ENCODE results near the gene FAT1.

The FAT1 gene

GRCh38 chr4:186543206-186543605 lies 180.4 kb downstream of the FAT1 start:
- Histone ChIP-seq H3K4me3 (ENCODE audit: low read depth in 1 of 2, low read length in 2 of 2) (no peak overlapping the region), H3K36me3 (ENCODE audit: control insufficient read depth in 1 of 2, insufficient read depth in 2 of 2, low read length in 2 of 2) (no peaks in the 10 kb centered on the region), H3K9me3 (ENCODE audit: control insufficient read depth in 1 of 2, low read length in 2 of 2) (peaks cover 0 to 9% of the 10 kb centered on the region in 2 donors), H3K27me3 (ENCODE audit: control insufficient read depth in 1 of 2, insufficient read depth in 2 of 2, low read length in 2 of 2) (no peaks in the 10 kb centered on the region), H3K4me1 (ENCODE audit: control insufficient read depth in 1 of 2, insufficient read depth in 2 of 2, low read length in 2 of 2) (peaks cover 3 to 11% of the 10 kb centered on the region in 2 donors), H3K27ac (ENCODE audit: low read depth, low read length) (no peak overlapping the region), H3K9ac (ENCODE audit: low read depth in 1 of 2, low read length in 2 of 2) (no peak overlapping the region)

DNA sequence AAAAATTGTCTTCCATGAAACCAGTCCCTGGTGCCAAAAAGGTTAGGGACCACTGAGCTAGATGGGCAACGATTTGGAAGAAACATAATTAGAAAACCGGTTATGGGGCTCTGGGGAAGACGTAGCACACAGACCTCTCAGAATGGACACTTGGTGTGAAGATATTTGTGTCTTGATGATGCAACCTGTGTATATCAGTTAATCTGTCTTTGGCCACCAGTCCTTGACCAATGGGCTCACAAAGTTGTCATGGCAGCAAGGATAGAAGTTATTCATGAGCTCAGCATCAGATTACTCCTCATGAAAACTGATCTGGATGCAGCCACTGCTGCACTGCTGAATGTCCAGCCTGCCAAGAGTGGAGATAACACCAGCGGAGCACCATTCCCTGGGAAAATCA lies 181.9 kb downstream of the FAT1 start:
- H3K4me3 ChIP-seq (ENCODE audit: low read depth in 1 of 2, low read length in 2 of 2), result no peak overlapping the region
- H3K36me3 ChIP-seq (ENCODE audit: control insufficient read depth in 1 of 2, insufficient read depth in 2 of 2, low read length in 2 of 2), result no peaks in the 10 kb centered on the region
- H3K27me3 ChIP-seq (ENCODE audit: control insufficient read depth in 1 of 2, insufficient read depth in 2 of 2, low read length in 2 of 2), result no peaks in the 10 kb centered on the region
- peaks cover 3 to 11% of the 10 kb centered on the region in 2 donors for H3K4me1 ChIP-seq (ENCODE audit: control insufficient read depth in 1 of 2, insufficient read depth in 2 of 2, low read length in 2 of 2)
- peaks cover 0 to 3% of the 10 kb centered on the region in 2 donors for H3K9me3 ChIP-seq (ENCODE audit: control insufficient read depth in 1 of 2, low read length in 2 of 2)
- no peak overlapping the region for H3K9ac ChIP-seq (ENCODE audit: low read depth in 1 of 2, low read length in 2 of 2)
- H3K27ac ChIP-seq (ENCODE audit: low read depth, low read length), result no peak overlapping the region

- H3K27ac ChIP-seq (ENCODE audit: low read depth, low read length), result no peak overlapping the region
- H3K9me3 ChIP-seq (ENCODE audit: control insufficient read depth in 1 of 2, low read length in 2 of 2), result no peaks in the 10 kb centered on the region
- H3K4me1 ChIP-seq (ENCODE audit: control insufficient read depth in 1 of 2, insufficient read depth in 2 of 2, low read length in 2 of 2), result no peaks in the 10 kb centered on the region
- no peaks in the 10 kb centered on the region for H3K27me3 ChIP-seq (ENCODE audit: control insufficient read depth in 1 of 2, insufficient read depth in 2 of 2, low read length in 2 of 2)
- H3K4me3 ChIP-seq (ENCODE audit: low read depth in 1 of 2, low read length in 2 of 2), result no peak overlapping the region
- H3K9ac ChIP-seq (ENCODE audit: low read depth in 1 of 2, low read length in 2 of 2), result no peak overlapping the region
- H3K36me3 ChIP-seq (ENCODE audit: control insufficient read depth in 1 of 2, insufficient read depth in 2 of 2, low read length in 2 of 2), result no peaks in the 10 kb centered on the region
Measured at GRCh38 chr4:186537843-186538521, 185.7 kb downstream of the FAT1 start.

Data from duodenal mucosa (tissue), 2 donors.